Measurements from ENCODE around the gene FBXO27.

GRCh38 chr19:38993271-38993670 is 39.1 kb downstream of the FBXO27 start:
- TF ChIP-seq CTCF (IDR thresholded peaks at IDR 0.05; ENCODE audit: poor library complexity, severe bottlenecking): no peak
- TF ChIP-seq RAD21 (conservative IDR thresholded peaks at IDR 0.05): no peak
- TF ChIP-seq EZH2 (IDR thresholded peaks at IDR 0.05; ENCODE audit: borderline replicate concordance, insufficient read depth, low read length, poor library complexity, severe bottlenecking): no peak
- TF ChIP-seq POLR2AphosphoS5 (IDR thresholded peaks at IDR 0.05): no peak
- no peak for TF ChIP-seq MXI1 (conservative IDR thresholded peaks at IDR 0.05; ENCODE audit: poor library complexity, severe bottlenecking)

Measured in neural cell (in vitro differentiated cells).